Urothelium cell line (cell line): Measurements from ENCODE around the gene LDAF1.
A peak's percentile ranks its signal among the peaks of the same experiment; 100 is the strongest.
"Not testable (repeated sequence)": the region's sequence is repeated elsewhere in the genome, so short reads cannot be mapped to it uniquely, and the experiment has no call there.

Source experiments
- DNase-seq: peaks from one replicate; pipeline ENCODE4 v3.0.0; 2011; ENCODE audit warnings: low spot score, mixed read lengths
- FAIRE-seq: peaks from 2 replicates; lab custom pipeline; 2011; peaks lifted over from hg19 to GRCh38; lab: Jason Lieb, UNC

The LDAF1 gene

DNA sequence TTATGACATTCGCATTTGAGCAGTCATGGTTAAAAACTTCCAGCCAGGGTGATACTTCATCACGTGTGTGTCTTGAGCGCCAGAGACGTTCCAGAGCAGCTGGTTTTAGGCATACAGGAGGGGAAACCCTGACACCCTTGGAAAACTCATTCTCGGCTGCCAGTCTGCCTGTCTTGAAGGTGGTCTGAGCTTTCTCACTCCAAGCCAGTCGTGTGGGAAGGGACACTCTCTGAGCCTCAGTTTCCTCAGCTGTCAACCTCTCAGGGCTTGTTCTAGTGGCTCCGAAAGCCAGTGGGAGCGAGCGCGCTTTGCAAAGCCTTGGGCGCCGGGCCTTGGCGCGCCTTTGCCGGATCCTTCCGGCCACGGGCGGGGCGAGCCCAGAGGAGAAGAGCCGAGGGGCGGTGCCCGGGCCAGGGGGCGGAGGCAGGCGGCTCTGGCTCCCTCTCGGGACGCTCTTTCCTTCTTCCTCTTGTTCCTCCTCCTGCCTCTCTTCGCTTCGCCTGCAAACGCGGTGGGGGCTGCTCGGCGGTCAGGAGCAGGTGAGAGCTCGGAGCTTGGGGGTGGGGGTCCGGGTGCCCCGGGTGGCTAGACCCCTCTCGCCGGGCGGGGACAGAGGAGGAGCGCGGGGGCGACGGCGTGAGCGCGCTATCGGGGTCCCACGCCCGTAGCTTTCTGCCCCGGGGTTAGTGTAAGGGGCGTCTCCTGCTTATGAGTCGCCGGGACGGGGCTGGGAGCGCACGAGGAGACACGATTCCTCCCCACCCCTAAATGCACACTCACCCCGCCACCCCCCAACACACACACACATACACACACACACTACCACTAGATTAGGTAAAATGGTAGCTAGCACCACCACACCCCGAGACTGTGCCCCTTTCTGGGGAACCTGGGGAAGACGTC is at the start of gene LDAF1:
Gene LDAF1 (plus strand): TSS at position 467 of the 903 bp plus-strand sequence. CDS start 2,509 bp downstream, outside the sequence.
- no peak for FAIRE-seq
- peak; percentile 89 for DNase-seq

GRCh38 chr16:21115551-21115950 is 42.9 kb upstream of the LDAF1 start:
- not testable (repeated sequence) for FAIRE-seq

GRCh38 chr16:21116148-21116693 is 42.3 kb upstream of the LDAF1 start:
- FAIRE-seq (no peak), DNase-seq (no peak)

More at GRCh38 chr16:21115551-21115950, 42.9 kb upstream of the LDAF1 start:
- DNase-seq: not testable (repeated sequence)

DNA sequence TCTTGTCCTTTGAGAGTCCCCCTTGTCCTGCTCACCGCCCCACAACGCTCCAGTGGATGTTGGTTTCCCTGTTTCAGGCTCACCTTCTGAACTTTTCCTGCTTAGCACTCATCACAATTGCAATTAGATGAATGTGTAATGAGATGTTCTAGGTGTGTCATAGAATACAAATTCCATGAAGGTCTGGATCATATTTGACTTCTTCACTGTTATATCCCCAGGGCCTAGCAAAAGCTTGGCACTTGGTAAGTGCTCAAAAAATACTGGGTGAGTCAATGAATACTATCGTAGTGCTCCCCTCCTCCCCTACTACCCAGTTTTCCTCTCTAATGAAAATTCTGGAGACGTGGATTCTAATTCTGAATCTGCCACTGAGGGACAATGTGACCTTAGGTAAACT is 40.9 kb upstream of the LDAF1 start:
- FAIRE-seq (no peak), DNase-seq (no peak)

- FAIRE-seq (no peak), DNase-seq (no peak)
Measured at GRCh38 chr16:21120976-21121520, 37.4 kb upstream of the LDAF1 start.

GRCh38 chr16:21125191-21125590 is 33.3 kb upstream of the LDAF1 start:
- no peak for DNase-seq
- FAIRE-seq: no peak

- FAIRE-seq (no peak), DNase-seq (no peak)
Measured at GRCh38 chr16:21126518-21126917, 32.0 kb upstream of the LDAF1 start.

DNA sequence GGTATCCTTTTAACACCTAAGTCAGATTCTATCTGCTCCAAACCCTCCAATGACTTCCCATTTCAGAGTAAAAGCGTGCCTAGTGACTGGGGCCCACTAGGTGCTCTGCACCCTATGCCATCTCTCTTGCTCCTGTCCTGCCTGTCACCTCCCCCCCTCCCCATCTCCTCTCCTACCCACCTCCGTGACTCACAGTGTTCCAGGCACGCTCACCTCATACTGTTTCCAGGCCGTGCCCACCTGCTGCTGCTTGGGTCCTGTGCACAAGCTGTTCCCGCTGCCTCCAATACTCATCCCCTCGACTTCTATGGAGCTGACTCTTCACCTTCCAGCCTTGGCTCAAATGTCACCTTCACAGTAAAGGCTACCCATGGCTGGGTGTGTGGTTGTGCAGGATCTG is 29.5 kb upstream of the LDAF1 start:
- FAIRE-seq (no peak), DNase-seq (no peak)

GRCh38 chr16:21130811-21131210 is 27.7 kb upstream of the LDAF1 start:
- FAIRE-seq: no peak

DNA sequence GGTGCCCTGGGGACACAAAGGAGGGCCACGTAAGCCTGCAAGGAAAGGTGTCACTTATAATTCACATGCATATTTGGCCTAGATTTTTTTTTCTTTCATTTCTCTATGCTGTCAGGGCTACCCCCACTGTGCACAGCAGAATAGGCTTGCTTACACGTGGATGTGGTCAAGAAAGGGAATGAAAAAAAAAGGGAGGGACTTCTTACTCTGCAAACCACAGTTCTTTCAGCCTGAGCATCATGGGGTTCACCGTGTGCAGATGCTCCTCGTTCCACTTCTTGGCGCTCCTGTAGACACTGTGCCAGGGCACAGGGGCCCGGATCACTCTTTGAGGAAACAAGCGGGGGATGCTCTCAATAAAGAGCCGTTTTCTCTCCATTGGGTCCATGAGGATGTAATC is 24.4 kb upstream of the LDAF1 start:
- FAIRE-seq (no peak), DNase-seq (no peak)

More at GRCh38 chr16:21130811-21131210, 27.7 kb upstream of the LDAF1 start:
- DNase-seq: no peak

- DNase-seq (no peak), FAIRE-seq (no peak)
Measured at GRCh38 chr16:21145738-21146137, 12.7 kb upstream of the LDAF1 start.

- no peak for FAIRE-seq
- DNase-seq: peak; percentile 18
Measured at GRCh38 chr16:21150375-21151001, 8.0 kb upstream of the LDAF1 start, which contains the start of gene DNAH3. DNAH3 (minus strand) TSS chr16:21150846; CDS start chr16:21150319, 527 bp downstream.

GRCh38 chr16:21152160-21153030 is 6.1 kb upstream of the LDAF1 start:
- not testable (repeated sequence) for FAIRE-seq, DNase-seq

- not testable (repeated sequence) for DNase-seq, FAIRE-seq
Measured at GRCh38 chr16:21153124-21153729, 5.2 kb upstream of the LDAF1 start.

DNA sequence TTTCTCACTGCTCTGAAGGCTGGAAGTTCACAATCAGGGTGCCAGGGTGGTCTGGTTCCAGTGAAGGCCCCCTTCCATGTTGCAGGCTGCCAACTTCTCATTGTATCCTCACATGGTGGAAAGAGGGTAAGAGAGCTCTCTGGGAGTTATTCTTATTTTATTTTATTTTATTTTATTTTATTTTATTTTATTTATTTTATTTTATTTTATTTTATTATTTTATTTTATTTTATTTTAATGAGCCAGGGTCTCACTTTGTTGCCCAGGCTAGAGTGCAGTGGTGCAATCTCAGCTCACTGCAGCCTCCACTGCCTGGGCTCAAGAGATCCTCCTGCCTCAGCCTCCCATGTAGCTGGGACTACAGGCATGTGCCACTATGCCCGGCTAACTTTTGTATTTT is 2.5 kb upstream of the LDAF1 start:
- FAIRE-seq, DNase-seq: not testable (repeated sequence)

GRCh38 chr16:21156767-21157467 is 1.6 kb upstream of the LDAF1 start:
- no peak for FAIRE-seq
- DNase-seq: peak; percentile 70

DNA sequence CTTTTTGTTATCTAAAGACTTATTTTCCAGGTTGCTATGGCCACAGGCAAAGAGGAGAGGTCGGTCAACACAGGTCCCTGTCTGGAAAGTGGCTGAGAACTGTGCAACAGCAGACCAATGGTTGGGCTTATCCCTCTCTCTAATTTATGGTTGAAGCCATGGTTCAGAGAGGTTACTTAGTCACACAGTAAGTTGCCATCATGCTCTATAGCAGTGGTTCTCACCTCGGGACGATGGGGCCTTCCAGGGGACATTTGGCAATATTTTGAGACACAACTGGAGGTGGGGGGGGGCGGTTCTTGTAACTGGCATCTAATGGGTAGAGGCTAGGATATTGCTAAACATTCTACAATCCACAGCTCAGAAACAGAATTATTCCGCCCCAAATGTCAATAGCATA is 842 bp upstream of the LDAF1 start:
- FAIRE-seq (no peak), DNase-seq (no peak)

GRCh38 chr16:21159281-21159951 is 942 bp downstream of the LDAF1 start:
- DNase-seq: peak; percentile 17
- FAIRE-seq: no peak

DNA sequence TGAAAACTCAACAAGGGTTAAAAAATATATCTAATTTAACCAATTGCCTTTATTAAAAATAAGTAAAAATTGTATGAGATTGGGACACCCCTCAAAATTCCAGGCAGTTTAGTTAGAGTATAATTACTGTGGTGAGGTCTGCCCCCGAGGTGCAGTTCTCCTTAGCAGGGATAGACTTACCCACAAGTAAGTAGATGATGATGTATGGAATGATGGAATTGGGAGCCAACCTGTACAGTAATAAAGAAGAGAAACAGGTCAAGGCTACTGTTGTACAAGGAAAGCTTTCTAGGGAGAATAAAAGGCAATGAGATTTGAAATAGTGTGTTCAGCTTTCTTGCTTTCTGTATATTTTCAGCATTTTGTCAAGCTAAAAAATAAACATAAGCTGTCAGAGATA is 1.8 kb downstream of the LDAF1 start:
- FAIRE-seq: no peak
- DNase-seq: no peak
